ENCODE data around the gene LPAR1. TPM values are rescaled to one million over a fixed set of nuclear protein-coding genes. Genes with fewer than 3 reads are reported as not detected.

Gene LPAR1
- total and polyA plus RNA-seq, 2 of the 8 experiments (the other 6 are each of a cell fraction or from before 2014, with no cell fraction given): 3.4 to 5.1 TPM

GRCh38 chr9:110830495-110830894 is 207.8 kb downstream of the LPAR1 start (continued):
- TF ChIP-seq CHD7 (IDR thresholded peaks at IDR 0.05; ENCODE audit: insufficient replicate concordance, low read length): no peak
- no peak for TF ChIP-seq PHF8 (conservative IDR thresholded peaks at IDR 0.05; ENCODE audit: low read depth, low read length)
